Measurements from ENCODE around the gene JUND.

DNA sequence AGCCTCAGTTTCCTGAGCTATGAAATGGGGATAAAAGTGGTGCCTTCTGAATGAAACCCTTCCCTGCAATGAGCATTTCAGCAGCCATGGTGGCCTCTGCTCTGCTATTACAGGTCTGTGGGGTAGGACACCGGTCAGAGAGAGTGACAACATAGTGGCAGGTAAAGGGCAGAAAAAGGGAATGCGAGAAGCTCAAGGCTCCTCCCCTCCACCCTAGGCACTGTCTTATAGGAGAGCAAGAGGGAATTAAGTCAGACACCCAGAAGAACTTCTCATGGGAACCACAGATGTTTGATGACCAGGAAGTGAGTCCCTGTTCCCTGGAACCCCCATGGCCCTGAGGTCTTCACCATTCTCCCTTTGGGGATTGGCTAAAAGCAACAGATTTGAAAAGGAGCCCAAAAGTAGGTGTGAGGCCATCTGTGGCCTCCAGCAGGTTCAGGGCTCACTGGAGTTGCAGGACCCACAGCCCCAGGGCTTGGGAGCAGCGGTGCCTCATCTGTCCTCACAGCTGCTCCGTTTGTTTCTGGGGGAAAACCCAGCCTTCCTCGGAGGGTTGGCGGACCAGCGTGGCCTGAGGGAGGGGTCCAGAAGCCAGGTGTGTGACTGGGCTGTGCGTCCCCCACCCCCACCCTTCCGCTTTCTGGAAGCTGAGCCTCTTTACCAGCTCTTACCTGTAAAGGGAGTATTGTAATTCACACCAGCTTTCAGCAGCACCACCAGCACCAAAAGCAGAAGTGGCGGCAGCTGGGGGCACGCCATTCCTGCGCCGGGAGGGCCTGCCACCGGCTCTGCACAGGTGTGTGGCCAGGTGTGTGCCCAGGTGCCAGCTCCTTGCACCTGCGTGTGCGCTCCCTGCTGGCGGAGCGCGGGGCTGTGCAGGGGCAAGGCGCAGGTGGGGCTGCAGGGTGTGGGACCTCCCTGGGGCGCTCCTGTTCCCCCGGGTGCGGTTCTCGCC lies 26.6 kb downstream of the JUND start:
- TF ChIP-seq, protein P1, sequence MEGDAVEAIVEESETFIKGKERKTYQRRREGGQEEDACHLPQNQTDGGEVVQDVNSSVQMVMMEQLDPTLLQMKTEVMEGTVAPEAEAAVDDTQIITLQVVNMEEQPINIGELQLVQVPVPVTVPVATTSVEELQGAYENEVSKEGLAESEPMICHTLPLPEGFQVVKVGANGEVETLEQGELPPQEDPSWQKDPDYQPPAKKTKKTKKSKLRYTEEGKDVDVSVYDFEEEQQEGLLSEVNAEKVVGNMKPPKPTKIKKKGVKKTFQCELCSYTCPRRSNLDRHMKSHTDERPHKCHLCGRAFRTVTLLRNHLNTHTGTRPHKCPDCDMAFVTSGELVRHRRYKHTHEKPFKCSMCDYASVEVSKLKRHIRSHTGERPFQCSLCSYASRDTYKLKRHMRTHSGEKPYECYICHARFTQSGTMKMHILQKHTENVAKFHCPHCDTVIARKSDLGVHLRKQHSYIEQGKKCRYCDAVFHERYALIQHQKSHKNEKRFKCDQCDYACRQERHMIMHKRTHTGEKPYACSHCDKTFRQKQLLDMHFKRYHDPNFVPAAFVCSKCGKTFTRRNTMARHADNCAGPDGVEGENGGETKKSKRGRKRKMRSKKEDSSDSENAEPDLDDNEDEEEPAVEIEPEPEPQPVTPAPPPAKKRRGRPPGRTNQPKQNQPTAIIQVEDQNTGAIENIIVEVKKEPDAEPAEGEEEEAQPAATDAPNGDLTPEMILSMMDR (IDR thresholded peaks at IDR 0.05): peak; percentile 34 to 73 (median 44)
- TF ChIP-seq POLR2A (IDR thresholded peaks at IDR 0.05): no peak
